SK-N-SH treated with all-trans-retinoic acid at 6 μM for 48 hours (cell line): ENCODE results near the gene NDRG4.

Experiments
- ARNTL ChIP-seq: fragments of 450-650 bp; formaldehyde crosslinking; IDR thresholded peaks from 2 replicates; pipeline ENCODE4 v1.5.0; 2020; ENCODE audit warnings: low read depth, mild to moderate bottlenecking, moderate library complexity, borderline replicate concordance
- CSDC2 ChIP-seq: fragments of 250-450 bp; sonication (Bioruptor Pico); IDR thresholded peaks from 2 replicates; pipeline ENCODE4 v1.5.0; 2020; ENCODE audit warnings: mild to moderate bottlenecking, moderate library complexity
- ISL1 ChIP-seq: fragments of 250-450 bp; sonication (Bioruptor Pico); IDR thresholded peaks from 2 replicates; pipeline ENCODE4 v2.1.2; 2022; ENCODE audit warnings: mild to moderate bottlenecking, moderate library complexity
- PATZ1 ChIP-seq: fragments of 250-450 bp; sonication (Bioruptor Pico); IDR thresholded peaks from 2 replicates; pipeline ENCODE4 v1.8.0; 2020; ENCODE audit warnings: mild to moderate bottlenecking, moderate library complexity, borderline replicate concordance
- PPARA ChIP-seq: fragments of 250-450 bp; sonication (Bioruptor Pico); IDR thresholded peaks from 2 replicates; pipeline ENCODE4 v1.5.0; 2020; ENCODE audit warnings: mild to moderate bottlenecking, borderline replicate concordance
- RARB ChIP-seq: fragments of 250-450 bp; sonication (Bioruptor Pico); IDR thresholded peaks from 2 replicates; pipeline ENCODE4 v1.8.0; 2021; ENCODE audit warnings: mild to moderate bottlenecking, moderate library complexity
- SNAI2 ChIP-seq: fragments of 250-450 bp; sonication (Bioruptor Pico); IDR thresholded peaks from 2 replicates; pipeline ENCODE4 v1.5.0; 2020; ENCODE audit warnings: mild to moderate bottlenecking, moderate library complexity
- TOX ChIP-seq: fragments of 250-450 bp; sonication (Bioruptor Pico); IDR thresholded peaks from 2 replicates; pipeline ENCODE4 v1.8.0; 2021; ENCODE audit warnings: mild to moderate bottlenecking, moderate library complexity, borderline replicate concordance
- ZFP3 ChIP-seq: fragments of 250-450 bp; sonication (Bioruptor Pico); IDR thresholded peaks from 2 replicates; pipeline ENCODE4 v1.5.0; 2020; ENCODE audit warnings: mild to moderate bottlenecking, moderate library complexity
- ZNF70 ChIP-seq: fragments of 450-650 bp; formaldehyde crosslinking; IDR thresholded peaks from 2 replicates; pipeline ENCODE4 v1.5.0; 2020; ENCODE audit warnings: mild to moderate bottlenecking, moderate library complexity
- ZNF8 ChIP-seq: fragments of 450-650 bp; formaldehyde crosslinking; IDR thresholded peaks from 2 replicates; pipeline ENCODE4 v1.5.0; 2020; ENCODE audit warnings: mild to moderate bottlenecking, moderate library complexity

GRCh38 chr16:58451945-58452401 is 48.0 kb upstream of the NDRG4 start:
- TF ChIP-seq PATZ1 (CRISPR knock-in tag), result no peak
- TF ChIP-seq ZNF8, result no peak
- no peak for TF ChIP-seq ZFP3 (CRISPR knock-in tag)
- TF ChIP-seq PPARA (CRISPR knock-in tag), result no peak
- no peak for TF ChIP-seq RARB
- peak; percentile 95 for TF ChIP-seq ZNF70
- TF ChIP-seq TOX (CRISPR knock-in tag), result peak; percentile 46; the same call in 1 of the 2 replicates
- no peak for TF ChIP-seq CSDC2 (CRISPR knock-in tag)
- TF ChIP-seq ISL1 (CRISPR knock-in tag), result peak; percentile 78
- no peak for TF ChIP-seq ARNTL
- no peak for TF ChIP-seq SNAI2 (CRISPR knock-in tag)
